ENCODE results near the gene PRSS27.
A peak's percentile ranks its signal among the peaks of the same experiment; 100 is the strongest.

PRSS27 gene

GRCh38 chr16:2751577-2752034 is 31.6 kb upstream of the PRSS27 start:
- peak; percentile 20 for DNase-seq (ENCODE audit: low spot score)

- no peak for DNase-seq (ENCODE audit: low spot score)
These were observed 29.9 kb upstream of the PRSS27 start for GRCh38 chr16:2749936-2750335.

- DNase-seq (ENCODE audit: low spot score), result no peak
These were observed 29.5 kb upstream of the PRSS27 start for GRCh38 chr16:2749476-2749875.

- DNase-seq (ENCODE audit: low spot score), result no peak
These were observed 28.9 kb upstream of the PRSS27 start for GRCh38 chr16:2748757-2749455.

GRCh38 chr16:2745961-2746360 is 25.9 kb upstream of the PRSS27 start:
- DNase-seq (ENCODE audit: low spot score), result no peak

GRCh38 chr16:2745116-2745890 is 25.3 kb upstream of the PRSS27 start:
- no peak for DNase-seq (ENCODE audit: low spot score)

GRCh38 chr16:2744711-2745110 is 24.7 kb upstream of the PRSS27 start:
- no peak for DNase-seq (ENCODE audit: low spot score)

- no peak for DNase-seq (ENCODE audit: low spot score)
These were observed 23.2 kb upstream of the PRSS27 start for GRCh38 chr16:2743007-2743810.

GRCh38 chr16:2742323-2743006 is 22.4 kb upstream of the PRSS27 start:
- DNase-seq (ENCODE audit: low spot score), result no peak

- no peak for DNase-seq (ENCODE audit: low spot score)
These were observed 21.1 kb upstream of the PRSS27 start for GRCh38 chr16:2741168-2741567.

GRCh38 chr16:2740476-2740875 is 20.5 kb upstream of the PRSS27 start:
- no peak for DNase-seq (ENCODE audit: low spot score)

- no peak for DNase-seq (ENCODE audit: low spot score)
These were observed 19.8 kb upstream of the PRSS27 start for GRCh38 chr16:2739625-2740430.

- no peak for DNase-seq (ENCODE audit: low spot score)
These were observed 18.6 kb upstream of the PRSS27 start for GRCh38 chr16:2738615-2739014.

- DNase-seq (ENCODE audit: low spot score), result no peak
These were observed 17.9 kb upstream of the PRSS27 start for GRCh38 chr16:2737895-2738418.

- no peak for DNase-seq (ENCODE audit: low spot score)
These were observed 17.2 kb upstream of the PRSS27 start for GRCh38 chr16:2737238-2737605.

- DNase-seq (ENCODE audit: low spot score), result no peak
These were observed 16.6 kb upstream of the PRSS27 start for GRCh38 chr16:2736476-2737237.

GRCh38 chr16:2734844-2735515 is 15.0 kb upstream of the PRSS27 start:
- no peak for DNase-seq (ENCODE audit: low spot score)

- DNase-seq (ENCODE audit: low spot score), result no peak
These were observed 8.0 kb upstream of the PRSS27 start for GRCh38 chr16:2728034-2728433.

- no peak for DNase-seq (ENCODE audit: low spot score)
These were observed 6.9 kb upstream of the PRSS27 start for GRCh38 chr16:2726923-2727322.
